Bronchial epithelial cell (primary cell): ENCODE results near the gene FSTL4. TPM values are rescaled to one million over a fixed set of nuclear protein-coding genes. Genes with fewer than 3 reads are reported as not detected.

ENCODE experiments used
- DNase-seq: peaks from one replicate; pipeline ENCODE4 v3.0.0-alpha.2; 2010; ENCODE audit warnings: low read depth
- FAIRE-seq: peaks from 2 replicates; lab custom pipeline; 2011; peaks lifted over from hg19 to GRCh38; lab: Jason Lieb, UNC
- H3K27me3 ChIP-seq: 2 replicates; pipeline ENCODE4 v1.5.1; 2011; ENCODE audit warnings: low read length; ENCODE audit not compliant: control insufficient read depth, insufficient read depth
- H3K36me3 ChIP-seq: 2 replicates; pipeline ENCODE4 v1.5.1; 2011; ENCODE audit warnings: low read length; ENCODE audit not compliant: control insufficient read depth, insufficient read depth
- H3K4me3 ChIP-seq: 2 replicates; pipeline ENCODE4 v1.5.1; 2011; ENCODE audit warnings: mild to moderate bottlenecking, low read depth, low read length, control low read depth
- CTCF ChIP-seq: IDR thresholded peaks from 2 replicates; pipeline ENCODE4 v1.5.1; 2011; ENCODE audit warnings: mild to moderate bottlenecking, moderate library complexity, low read length, control low read depth, inconsistent platforms; ENCODE audit not compliant: insufficient read depth, severe bottlenecking
- total RNA-seq: library from RNA; depleted of rRNA; stranded (reverse); fragments of >200 nt; gene quantifications from 2 replicates; pipeline ENCODE4 v1.2.1, GENCODE V29; 2014

The FSTL4 gene
- total RNA-seq, 1 donor from 2014 or later = not detected

DNA sequence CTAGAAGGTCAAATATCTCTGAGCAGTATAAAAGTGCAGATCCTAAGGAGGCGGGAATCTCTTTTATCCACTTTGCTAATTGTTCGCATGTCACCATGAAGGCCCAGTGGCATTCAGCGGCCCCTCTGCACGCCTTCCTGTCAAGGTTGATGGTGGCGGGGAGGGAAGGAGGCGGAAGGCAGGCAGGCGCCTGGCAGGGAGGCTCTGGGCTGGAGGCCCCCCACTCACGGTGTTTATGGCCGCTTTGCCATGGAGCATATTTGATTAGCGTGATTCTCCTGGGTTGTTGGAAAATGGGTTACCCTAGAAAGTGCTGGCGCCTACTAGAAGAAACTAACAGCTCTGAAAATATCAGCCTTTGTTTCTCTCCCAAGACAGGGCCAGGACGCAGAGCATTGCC is 209.6 kb downstream of the FSTL4 start:
- no peak for FAIRE-seq

DNA sequence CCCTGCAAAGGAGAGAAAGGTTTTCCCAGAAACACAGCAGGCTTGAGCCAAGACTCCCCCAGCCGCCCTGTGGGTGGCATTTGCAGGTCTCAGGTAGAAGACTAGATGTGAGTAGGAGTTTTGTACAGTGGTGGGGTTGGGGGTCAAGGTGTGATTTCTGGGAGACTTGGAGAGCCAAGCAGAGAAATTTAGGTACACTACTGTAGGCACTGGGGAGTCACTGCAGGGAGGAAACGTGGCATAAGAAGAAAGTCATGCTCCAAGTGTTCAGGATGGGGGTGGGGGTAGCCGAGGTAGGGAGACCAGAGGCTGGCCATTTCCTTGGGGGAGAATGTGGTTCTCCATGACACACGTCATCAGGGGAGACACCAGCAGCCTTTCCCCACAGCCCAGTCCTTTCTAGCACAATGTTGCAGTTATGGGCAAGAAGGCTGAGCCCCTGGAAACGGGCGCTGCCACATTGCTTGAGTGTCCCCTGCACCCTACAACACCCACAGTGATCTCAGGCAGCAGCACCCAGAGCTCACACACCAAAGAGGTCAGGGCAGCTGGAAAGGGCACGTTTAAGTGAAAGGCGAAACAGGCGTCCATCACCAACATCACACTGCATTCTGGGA is 210.5 kb downstream of the FSTL4 start:
- no peak for TF ChIP-seq CTCF
- no peak overlapping the region for H3K4me3 ChIP-seq
- DNase-seq (no peak), FAIRE-seq (peak; percentile 7)
- H3K36me3 ChIP-seq = no peaks in the 10 kb centered on the region
- no peaks in the 10 kb centered on the region for H3K27me3 ChIP-seq

More for the DNA sequence above, 209.6 kb downstream of the FSTL4 start:
- TF ChIP-seq CTCF = no peak
- no peak for DNase-seq
- Histone ChIP-seq H3K27me3 (no peaks in the 10 kb centered on the region), H3K36me3 (no peaks in the 10 kb centered on the region), H3K4me3 (no peak overlapping the region)

- Histone ChIP-seq H3K27me3 (no peaks in the 10 kb centered on the region), H3K36me3 (no peaks in the 10 kb centered on the region), H3K4me3 (no peak overlapping the region)
- DNase-seq (no peak), FAIRE-seq (no peak)
- no peak for TF ChIP-seq CTCF
These were observed 211.4 kb downstream of the FSTL4 start for GRCh38 chr5:133400831-133401351.

GRCh38 chr5:133400120-133400519 is 212.2 kb downstream of the FSTL4 start:
- H3K4me3 ChIP-seq = no peak overlapping the region
- FAIRE-seq = peak; percentile 64
- TF ChIP-seq CTCF = no peak
- H3K27me3 ChIP-seq = no peaks in the 10 kb centered on the region
- DNase-seq = no peak
- no peaks in the 10 kb centered on the region for H3K36me3 ChIP-seq

- no peak for TF ChIP-seq CTCF
- peak; percentile 64 for FAIRE-seq
These were observed 213.0 kb downstream of the FSTL4 start for GRCh38 chr5:133399247-133399891.

More at GRCh38 chr5:133399247-133399891, 213.0 kb downstream of the FSTL4 start:
- Histone ChIP-seq H3K27me3 (no peaks in the 10 kb centered on the region), H3K4me3 (no peak overlapping the region), H3K36me3 (no peaks in the 10 kb centered on the region)
- DNase-seq = no peak
